Occipital lobe (tissue), 2 donors: Measurements from ENCODE around the gene SERPINA3. TPM values are rescaled to one million over a fixed set of nuclear protein-coding genes. Genes with fewer than 3 reads are reported as not detected.
"Not testable (repeated sequence)": the region's sequence is repeated elsewhere in the genome, so short reads cannot be mapped to it uniquely, and the experiment has no call there.

Source experiments
- DNase-seq: peaks from one replicate; lab custom pipeline; 2025; lab: John Stamatoyannopoulos, UW
- total RNA-seq: library from RNA; depleted of rRNA; stranded (reverse); fragments of >200 nt; gene quantifications from one replicate; pipeline ENCODE4 v1.2.3, GENCODE V29; 2014

The SERPINA3 gene
- total RNA-seq, 1 donor from 2014 or later: 0.94 TPM

- DNase-seq: no peak
Measured at GRCh38 chr14:94584591-94585280, 27.5 kb upstream of the SERPINA3 start.

GRCh38 chr14:94586635-94587034 is 25.6 kb upstream of the SERPINA3 start:
- no peak for DNase-seq

GRCh38 chr14:94588311-94588710 is 23.9 kb upstream of the SERPINA3 start:
- no peak for DNase-seq

GRCh38 chr14:94591073-94591472 is 21.1 kb upstream of the SERPINA3 start:
- DNase-seq: no peak

GRCh38 chr14:94591871-94592270 is 20.3 kb upstream of the SERPINA3 start:
- DNase-seq: no peak

GRCh38 chr14:94592457-94592856 is 19.7 kb upstream of the SERPINA3 start:
- no peak for DNase-seq

- no peak for DNase-seq
Measured at GRCh38 chr14:94593376-94593748, 18.8 kb upstream of the SERPINA3 start.

GRCh38 chr14:94593749-94594431 is 18.3 kb upstream of the SERPINA3 start:
- no peak for DNase-seq

- no peak for DNase-seq
Measured at GRCh38 chr14:94594441-94594840, 17.8 kb upstream of the SERPINA3 start.

GRCh38 chr14:94595912-94596311 is 16.3 kb upstream of the SERPINA3 start:
- DNase-seq: no peak

GRCh38 chr14:94596361-94596760 is 15.8 kb upstream of the SERPINA3 start:
- DNase-seq: no peak

GRCh38 chr14:94597788-94598187 is 14.4 kb upstream of the SERPINA3 start:
- no peak for DNase-seq

GRCh38 chr14:94598506-94598815 is 13.7 kb upstream of the SERPINA3 start:
- DNase-seq: no peak

GRCh38 chr14:94598816-94599655 is 13.2 kb upstream of the SERPINA3 start:
- peak; percentile 78 for DNase-seq

- DNase-seq: no peak
Measured at GRCh38 chr14:94599656-94600004, 12.6 kb upstream of the SERPINA3 start.

- no peak for DNase-seq
Measured at GRCh38 chr14:94600148-94600545, 12.0 kb upstream of the SERPINA3 start.

- DNase-seq: peak; percentile 84
Measured at GRCh38 chr14:94601884-94602391, 10.3 kb upstream of the SERPINA3 start.

- DNase-seq: no peak
Measured at GRCh38 chr14:94602722-94603121, 9.5 kb upstream of the SERPINA3 start.

- DNase-seq: no peak
Measured at GRCh38 chr14:94605361-94605760, 6.8 kb upstream of the SERPINA3 start.

GRCh38 chr14:94608966-94609365 is 3.2 kb upstream of the SERPINA3 start:
- DNase-seq: not testable (repeated sequence)

- no peak for DNase-seq
Measured at GRCh38 chr14:94611179-94611578, 1.0 kb upstream of the SERPINA3 start.
